ENCODE data around the gene VCAM1. TPM values are rescaled to one million over a fixed set of nuclear protein-coding genes. Genes with fewer than 3 reads are reported as not detected.

VCAM1 gene
- total RNA-seq, 4 donors from 2014 or later = 1.4 to 11.1 (median 4.5) TPM

GRCh38 chr1:100731309-100731708 lies 11.8 kb downstream of the VCAM1 start:
- WGBS, 2 donors = 90 to 93% methylated on average over 6 of the region's 6 CpGs
- no peak for TF ChIP-seq POLR2A (IDR thresholded peaks at IDR 0.05)
- no peak for TF ChIP-seq CTCF (IDR thresholded peaks at IDR 0.05)

GRCh38 chr1:100731758-100732157 lies 12.2 kb downstream of the VCAM1 start:
- no peaks in the 10 kb centered on the region for H3K27me3 ChIP-seq
- TF ChIP-seq CTCF (IDR thresholded peaks at IDR 0.05) = no peak
- TF ChIP-seq POLR2A (IDR thresholded peaks at IDR 0.05) = no peak
- no peaks in the 10 kb centered on the region for H3K36me3 ChIP-seq
- no peak overlapping the region for H3K27ac ChIP-seq
- intact Hi-C loops (cut with DNase I) = no loop called here
- no peak for DNase-seq
- H3K9me3 ChIP-seq = no peaks in the 10 kb centered on the region
- no peaks in the 10 kb centered on the region for H3K4me1 ChIP-seq
- 80 to 86% methylated on average over 1 of the region's 1 CpG for WGBS, 2 donors
- no peak overlapping the region for H3K4me3 ChIP-seq (replicated peaks in 1 of 3)

More at GRCh38 chr1:100731309-100731708, 11.8 kb downstream of the VCAM1 start:
- no peaks in the 10 kb centered on the region for H3K36me3 ChIP-seq
- no peaks in the 10 kb centered on the region for H3K27me3 ChIP-seq
- no peak overlapping the region for H3K27ac ChIP-seq
- no peak for DNase-seq
- H3K9me3 ChIP-seq = no peaks in the 10 kb centered on the region
- H3K4me3 ChIP-seq (replicated peaks in 1 of 3) = no peak overlapping the region
- intact Hi-C loops (cut with DNase I) = no loop called here
- no peaks in the 10 kb centered on the region for H3K4me1 ChIP-seq

GRCh38 chr1:100734676-100735075 lies 15.1 kb downstream of the VCAM1 start:
- TF ChIP-seq POLR2A (IDR thresholded peaks at IDR 0.05) (no peak), CTCF (IDR thresholded peaks at IDR 0.05) (no peak)
- Histone ChIP-seq H3K9me3 (no peaks in the 10 kb centered on the region), H3K4me1 (no peaks in the 10 kb centered on the region), H3K4me3 (replicated peaks in 1 of 3) (no peak overlapping the region), H3K27me3 (no peaks in the 10 kb centered on the region), H3K27ac (no peak overlapping the region), H3K36me3 (no peaks in the 10 kb centered on the region)
- WGBS, 2 donors = 64 to 67% methylated on average over 3 of the region's 3 CpGs
- DNase-seq = no peak
- intact Hi-C loops (cut with DNase I) = no loop called here

- no peaks in the 10 kb centered on the region for H3K36me3 ChIP-seq
- H3K27me3 ChIP-seq = no peaks in the 10 kb centered on the region
- no peak overlapping the region for H3K4me3 ChIP-seq (replicated peaks in 1 of 3)
- no peak for DNase-seq
- H3K9me3 ChIP-seq = no peaks in the 10 kb centered on the region
- no peak overlapping the region for H3K27ac ChIP-seq
- intact Hi-C loops (cut with DNase I) = no loop called here
- no peaks in the 10 kb centered on the region for H3K4me1 ChIP-seq
- 59 to 77% methylated on average over 3 of the region's 3 CpGs for WGBS, 2 donors
- TF ChIP-seq CTCF (IDR thresholded peaks at IDR 0.05) = no peak
- TF ChIP-seq POLR2A (IDR thresholded peaks at IDR 0.05) = no peak
Measured at GRCh38 chr1:100735244-100735643, 15.7 kb downstream of the VCAM1 start.

- H3K27me3 ChIP-seq = no peaks in the 10 kb centered on the region
- no peaks in the 10 kb centered on the region for H3K36me3 ChIP-seq
- H3K9me3 ChIP-seq = no peaks in the 10 kb centered on the region
- 57 to 63% methylated on average over 1 of the region's 1 CpG for WGBS, 2 donors
- H3K27ac ChIP-seq = no peak overlapping the region
- intact Hi-C loops (cut with DNase I) = no loop called here
- no peaks in the 10 kb centered on the region for H3K4me1 ChIP-seq
- no peak overlapping the region for H3K4me3 ChIP-seq (replicated peaks in 1 of 3)
- no peak for DNase-seq
- TF ChIP-seq POLR2A (IDR thresholded peaks at IDR 0.05) (no peak), CTCF (IDR thresholded peaks at IDR 0.05) (no peak)
Measured at GRCh38 chr1:100736324-100736723, 16.8 kb downstream of the VCAM1 start.
